ENCODE results near the gene TJP2.

GRCh38 chr9:69260161-69260560 is 86.1 kb downstream of the TJP2 start:
- TF ChIP-seq CTCF (IDR thresholded peaks at IDR 0.05; ENCODE audit: low read depth, low read length) (no peak), MAX (IDR thresholded peaks at IDR 0.05; ENCODE audit: low read depth, low read length) (no peak), POLR2A (IDR thresholded peaks at IDR 0.05; ENCODE audit: extremely low read depth, insufficient read length) (no peak), MYC (IDR thresholded peaks at IDR 0.05; ENCODE audit: low read depth, low read length) (no peak)

Data from NB4 (cell line).